GM12878 (cell line): ENCODE measurements around the gene WWTR1. TPM values are rescaled to one million over a fixed set of nuclear protein-coding genes. Genes with fewer than 3 reads are reported as not detected.

Source experiments
- BHLHE40 ChIP-seq, 2 experiments: fragments of 450-650 bp in 1 of 2; IDR thresholded peaks; 2 replicates each; pipeline ENCODE4 v1.6.1; 2011 to 2017; ENCODE audit warnings: low read depth in 2 of 2, borderline replicate concordance in 1 of 2, improper control_type of control experiment in 1 of 2, low read length in 1 of 2, mild to moderate bottlenecking in 1 of 2
- CHD1 ChIP-seq: IDR thresholded peaks from 2 replicates; pipeline ENCODE4 v1.6.1; 2012; ENCODE audit warnings: low read depth, low read length, improper control_type of control experiment
- CHD4 ChIP-seq: fragments of 200-600 bp; sonication (generic); IDR thresholded peaks from 2 replicates; pipeline ENCODE4 v1.6.1; 2016; ENCODE audit warnings: mild to moderate bottlenecking
- CREM ChIP-seq: IDR thresholded peaks from 2 replicates; pipeline ENCODE4 v1.6.1; 2014; ENCODE audit warnings: antibody characterized with exemption, low read depth
- KAT2A ChIP-seq: conservative IDR thresholded peaks from 2 replicates; pipeline ENCODE4 v1.6.1; 2011; ENCODE audit warnings: low read depth, low read length; ENCODE audit not compliant: control insufficient read depth
- MEF2A ChIP-seq: IDR thresholded peaks from 2 replicates; pipeline ENCODE4 v1.6.1; 2011; ENCODE audit warnings: low read depth, mild to moderate bottlenecking, low read length, moderate library complexity; ENCODE audit not compliant: insufficient read depth
- PAX5 ChIP-seq: IDR thresholded peaks from 2 replicates; pipeline ENCODE4 v1.6.1; 2011; ENCODE audit warnings: low read depth, low read length, borderline replicate concordance
- PAX8 ChIP-seq: fragments of 450-650 bp; IDR thresholded peaks from 2 replicates; pipeline ENCODE4 v1.6.1; 2017; ENCODE audit warnings: mild to moderate bottlenecking, moderate library complexity
- POLR2A ChIP-seq: IDR thresholded peaks from 2 replicates; pipeline ENCODE4 v1.6.1; 2011; ENCODE audit warnings: low read depth, mild to moderate bottlenecking, low read length
- SREBF2 ChIP-seq: IDR thresholded peaks from 2 replicates; pipeline ENCODE4 v1.6.1; 2012; ENCODE audit warnings: mild to moderate bottlenecking, low read length
- polyA plus RNA-seq, 11 experiments: library from polyadenylated mRNA; depleted of rRNA in 4 of 11; unstranded in 6 of 11; stranded (reverse) in 5 of 11; fragments of >200 nt; fragmentation: Nextera tagmentation in 4 of 11; fragmentation: Illumina TruSeq in 1 of 11; extraction: Ambion mirVana in 4 of 11; extraction: Trizol in 1 of 11; gene quantifications; 1 replicate in 1 of 11; 2 replicates in 10 of 11; pipeline versions ENCODE4 v1.2.1 to v1.2.3, GENCODE V29; 2011 to 2016; ENCODE audit warnings: inconsistent platforms in 2 of 11, missing spikeins in 2 of 11, low read depth in 1 of 11
- total RNA-seq, 4 experiments: library from RNA; depleted of rRNA in 3 of 4; stranded (reverse); fragments of >200 nt in 3 of 4; fragmentation: Illumina TruSeq in 1 of 4; extraction: Trizol in 1 of 4; gene quantifications; 2 replicates each; pipeline versions ENCODE4 v1.2.1 to v1.2.3, GENCODE V29; 2013 to 2021
- TF ChIP-seq, protein P1 (sequence below): IDR thresholded peaks from 2 replicates; pipeline ENCODE4 v1.6.1; 2011; ENCODE audit warnings: low read depth, low read length, improper control_type of control experiment, borderline replicate concordance

The WWTR1 gene
- total and polyA plus RNA-seq, 10 of the 15 experiments (the other 5 are each of a cell fraction or from before 2014, with no cell fraction given), result 2.5 to 18.5 (median 5.8) TPM

DNA sequence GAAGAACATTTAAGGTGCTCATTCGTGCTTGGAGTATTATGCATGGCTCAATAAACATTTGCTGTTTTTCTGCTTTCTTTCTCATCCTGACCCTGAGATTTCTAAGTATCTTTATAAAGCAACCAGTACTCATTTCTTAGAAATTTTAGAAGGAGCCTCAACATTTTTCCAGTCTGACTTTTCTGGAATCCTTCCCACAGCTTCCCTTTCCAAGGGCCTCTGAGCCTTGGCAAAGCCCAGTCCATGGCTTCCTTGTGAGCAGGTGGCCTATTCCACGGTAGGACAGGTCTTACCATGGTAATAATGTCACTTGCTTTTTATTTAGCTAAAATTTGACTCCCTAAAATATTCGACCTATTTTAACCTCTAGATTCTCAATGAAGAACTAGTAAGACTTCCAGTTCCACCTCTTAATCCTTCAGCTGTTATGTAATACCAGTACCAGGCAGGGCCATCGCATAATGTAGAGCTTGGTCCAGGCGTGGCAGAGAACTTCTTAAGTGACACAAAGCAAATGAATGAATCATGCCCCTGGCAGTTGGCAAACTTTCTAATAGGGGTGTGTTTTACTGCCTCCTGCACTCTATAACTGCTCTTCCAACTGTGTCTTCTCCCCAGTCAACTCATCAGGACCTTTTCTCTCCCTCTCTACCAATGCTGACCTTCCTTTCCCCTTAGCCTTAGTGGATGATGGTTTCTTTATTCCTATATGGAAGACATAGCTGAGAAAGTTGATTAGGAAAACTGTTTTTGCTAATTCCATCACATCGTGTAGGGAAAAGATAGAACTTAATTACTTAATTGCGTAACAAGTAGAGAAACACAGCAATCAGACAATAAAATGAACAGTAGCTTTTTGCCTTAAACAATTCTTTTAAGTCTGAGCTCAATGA is 184.2 kb downstream of the WWTR1 start (continued):
- TF ChIP-seq POLR2A, result no peak
- no peak for TF ChIP-seq PAX8
- TF ChIP-seq, protein P1, sequence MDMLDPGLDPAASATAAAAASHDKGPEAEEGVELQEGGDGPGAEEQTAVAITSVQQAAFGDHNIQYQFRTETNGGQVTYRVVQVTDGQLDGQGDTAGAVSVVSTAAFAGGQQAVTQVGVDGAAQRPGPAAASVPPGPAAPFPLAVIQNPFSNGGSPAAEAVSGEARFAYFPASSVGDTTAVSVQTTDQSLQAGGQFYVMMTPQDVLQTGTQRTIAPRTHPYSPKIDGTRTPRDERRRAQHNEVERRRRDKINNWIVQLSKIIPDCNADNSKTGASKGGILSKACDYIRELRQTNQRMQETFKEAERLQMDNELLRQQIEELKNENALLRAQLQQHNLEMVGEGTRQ, result no peak
- TF ChIP-seq SREBF2, result no peak
- no peak for TF ChIP-seq CHD4
- TF ChIP-seq KAT2A, result no peak
- TF ChIP-seq PAX5, result no peak
- no peak for TF ChIP-seq CREM
- TF ChIP-seq MEF2A, result no peak
- no peak for TF ChIP-seq CHD1
- TF ChIP-seq BHLHE40 (IDR thresholded peaks at IDR 0.05; ENCODE audit: borderline replicate concordance in 1 of 2, low read depth in 2 of 2, low read length in 1 of 2), result no peak
- TF ChIP-seq, all 136 proteins: peak for 0
